Vagina (tissue), 2 donors: ENCODE results near the gene SGCD. TPM values are rescaled to one million over a fixed set of nuclear protein-coding genes. Genes with fewer than 3 reads are reported as not detected.

Source experiments
- DNase-seq, 2 donors: peaks; one replicate each; pipeline ENCODE4 v3.0.0-alpha.2; 2017; ENCODE audit errors: extremely low spot score in 2 of 2
- H3K27ac ChIP-seq: fragments of 200-600 bp; sonication (generic); one replicate; pipeline ENCODE4 v1.5.1; 2019
- H3K27me3 ChIP-seq: fragments of 200-600 bp; sonication (generic); one replicate; pipeline ENCODE4 v1.5.1; 2019
- H3K36me3 ChIP-seq, 2 donors: fragments of 200-600 bp; sonication (generic); one replicate each; pipeline ENCODE4 v1.5.1; 2017 to 2019
- H3K4me1 ChIP-seq: fragments of 200-600 bp; sonication (generic); one replicate; pipeline ENCODE4 v1.5.1; 2019
- H3K4me3 ChIP-seq, 2 donors: fragments of 200-600 bp; sonication (generic); 1 replicate in 1 of 2; 2 replicates in 1 of 2; pipeline ENCODE4 v1.5.1; 2016 to 2019
- H3K9me3 ChIP-seq: fragments of 200-600 bp; sonication (generic); one replicate; pipeline ENCODE4 v1.5.1; 2019
- CTCF ChIP-seq, 3 experiments: fragments of 450-650 bp in 2 of 3; fragments of 200-600 bp in 1 of 3; sonication (generic) in 1 of 3; IDR thresholded peaks; one replicate each; pipeline ENCODE4 v1.5.1; 2017 to 2019; ENCODE audit warnings: antibody characterized with exemption in 3 of 3, mild to moderate bottlenecking in 2 of 3, moderate library complexity in 2 of 3
- POLR2A ChIP-seq, 2 donors: fragments of 450-650 bp; IDR thresholded peaks; one replicate each; pipeline ENCODE4 v1.6.1; 2017; ENCODE audit warnings: antibody characterized with exemption in 2 of 2, mild to moderate bottlenecking in 2 of 2, moderate library complexity in 2 of 2
- POLR2AphosphoS5 ChIP-seq, 2 donors: sonication (generic); formaldehyde crosslinking; IDR thresholded peaks; one replicate each; pipeline ENCODE4 v1.9.0; 2017; ENCODE audit warnings: antibody characterized with exemption in 2 of 2, mild to moderate bottlenecking in 2 of 2, low read depth in 1 of 2; ENCODE audit not compliant: insufficient read depth in 1 of 2
- intact Hi-C: fragments of 100-400 bp; cut with DNase I; formaldehyde crosslinking; loops from one replicate; pipeline ENCODE4 v1.15.1; 2023
- total RNA-seq: library from RNA; depleted of rRNA; stranded (reverse); fragments of >200 nt; gene quantifications from one replicate; pipeline ENCODE4 v1.2.3, GENCODE V29; 2016

The SGCD gene
- total RNA-seq, 1 donor from 2014 or later = 6.9 TPM

GRCh38 chr5:156469636-156470035 lies 142.7 kb downstream of the SGCD start:
- intact Hi-C loops = no loop called here

GRCh38 chr5:156471893-156472292 lies 144.9 kb downstream of the SGCD start:
- DNase-seq = no peak
- Histone ChIP-seq H3K4me1 (peaks cover 6% of the 10 kb centered on the region), H3K9me3 (no peaks in the 10 kb centered on the region), H3K36me3 (no peaks in the 10 kb centered on the region), H3K27me3 (no peaks in the 10 kb centered on the region), H3K4me3 (no peak overlapping the region), H3K27ac (no peak overlapping the region)
- intact Hi-C loops = no loop called here
- TF ChIP-seq POLR2AphosphoS5 (IDR thresholded peaks at IDR 0.05; ENCODE audit: insufficient read depth in 1 of 2, low read depth in 1 of 2) (no peak), CTCF (IDR thresholded peaks at IDR 0.05) (no peak), POLR2A (IDR thresholded peaks at IDR 0.05) (no peak)

More at GRCh38 chr5:156469636-156470035, 142.7 kb downstream of the SGCD start:
- no peaks in the 10 kb centered on the region for H3K36me3 ChIP-seq
- TF ChIP-seq POLR2A (IDR thresholded peaks at IDR 0.05) (no peak), POLR2AphosphoS5 (IDR thresholded peaks at IDR 0.05; ENCODE audit: insufficient read depth in 1 of 2, low read depth in 1 of 2) (no peak), CTCF (IDR thresholded peaks at IDR 0.05) (no peak)
- no peak overlapping the region for H3K27ac ChIP-seq
- DNase-seq = no peak
- H3K9me3 ChIP-seq = no peaks in the 10 kb centered on the region
- no peak overlapping the region for H3K4me3 ChIP-seq
- H3K27me3 ChIP-seq = no peaks in the 10 kb centered on the region
- H3K4me1 ChIP-seq = peaks cover 3% of the 10 kb centered on the region

DNA sequence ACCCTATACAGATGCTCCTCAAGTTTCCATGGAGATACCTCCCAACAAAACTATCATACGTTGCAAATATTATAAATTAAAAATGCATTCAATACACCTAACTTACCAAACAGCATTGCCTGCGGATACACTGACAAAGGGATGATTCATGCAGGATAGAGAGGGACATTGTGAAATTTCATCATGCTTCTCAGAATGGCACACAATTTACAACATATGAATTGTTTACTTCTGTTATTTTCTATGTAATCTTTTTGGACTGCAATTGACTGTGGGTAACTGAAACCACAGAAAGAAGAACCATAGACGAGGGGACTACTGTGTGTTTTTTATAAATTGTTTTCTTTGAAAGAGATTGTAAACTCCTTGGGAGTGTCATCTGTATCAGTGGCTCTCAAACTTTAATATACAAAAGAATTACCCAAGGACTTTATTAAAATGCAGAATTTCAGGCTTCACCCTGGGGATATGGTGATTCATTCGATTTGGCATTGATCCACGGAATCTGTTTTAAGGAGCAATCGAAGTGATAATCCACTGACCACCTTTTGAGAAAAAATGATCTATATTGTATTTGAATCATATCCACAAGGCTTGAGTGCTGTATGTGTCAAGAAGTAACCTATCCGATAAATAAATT lies 146.4 kb downstream of the SGCD start:
- Histone ChIP-seq H3K36me3 (no peaks in the 10 kb centered on the region), H3K27me3 (no peaks in the 10 kb centered on the region), H3K4me3 (no peak overlapping the region), H3K27ac (no peak overlapping the region), H3K4me1 (peaks cover 6% of the 10 kb centered on the region), H3K9me3 (no peaks in the 10 kb centered on the region)
- no peak for DNase-seq
- TF ChIP-seq CTCF (IDR thresholded peaks at IDR 0.05) (no peak), POLR2A (IDR thresholded peaks at IDR 0.05) (no peak), POLR2AphosphoS5 (IDR thresholded peaks at IDR 0.05; ENCODE audit: insufficient read depth in 1 of 2, low read depth in 1 of 2) (no peak)
- intact Hi-C loops = no loop called here

- peak overlapping the region; percentile 62 for H3K27ac ChIP-seq
- H3K4me1 ChIP-seq = peaks cover 11% of the 10 kb centered on the region
- no peak overlapping the region for H3K4me3 ChIP-seq
- no peak for DNase-seq
- H3K27me3 ChIP-seq = no peaks in the 10 kb centered on the region
- intact Hi-C loops = no loop called here
- TF ChIP-seq POLR2AphosphoS5 (IDR thresholded peaks at IDR 0.05; ENCODE audit: insufficient read depth in 1 of 2, low read depth in 1 of 2) (no peak), POLR2A (IDR thresholded peaks at IDR 0.05) (no peak), CTCF (IDR thresholded peaks at IDR 0.05) (no peak)
- H3K9me3 ChIP-seq = no peaks in the 10 kb centered on the region
- H3K36me3 ChIP-seq = no peaks in the 10 kb centered on the region
These were observed 147.3 kb downstream of the SGCD start for GRCh38 chr5:156474251-156474650.
